GM18907 (cell line): ENCODE measurements around the gene LENG8.
"Not testable (repeated sequence)": the region's sequence is repeated elsewhere in the genome, so short reads cannot be mapped to it uniquely, and the experiment has no call there.

Source experiments
- ATAC-seq: cut with Tn5 transposase; IDR thresholded peaks from one replicate; pipeline ENCODE4 v1.9.1; 2021; ENCODE audit warnings: mild to moderate bottlenecking, moderate library complexity; ENCODE audit not compliant: unreplicated experiment

The LENG8 gene

DNA sequence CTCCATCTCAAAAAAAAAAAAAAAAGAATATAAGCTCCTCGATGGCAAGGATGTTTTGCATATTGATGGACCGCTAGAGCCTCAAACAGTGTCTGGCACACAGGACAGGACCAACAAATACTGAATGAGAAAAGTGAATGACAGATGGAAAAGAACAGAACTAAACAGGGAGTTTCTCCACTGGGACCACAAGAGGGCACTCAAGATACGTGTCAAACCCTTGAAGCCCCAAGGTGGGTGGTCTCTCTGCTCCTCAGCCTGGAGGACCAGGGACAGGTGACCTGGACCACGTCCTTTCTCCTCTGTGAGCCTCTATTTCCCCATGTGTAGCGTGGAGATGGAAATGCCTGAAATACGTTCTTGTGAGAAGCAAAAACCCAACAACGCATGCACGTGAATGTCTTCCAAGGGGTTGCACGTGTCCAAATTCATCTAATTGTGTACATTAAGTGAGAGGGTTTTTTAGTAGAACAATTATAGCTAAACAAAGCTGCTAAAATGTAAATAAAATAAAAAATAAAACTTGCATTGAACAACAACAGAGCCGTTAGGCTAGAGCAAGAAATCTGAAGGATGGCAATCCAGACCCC is 29.8 kb downstream of the LENG8 start:
- no peak for ATAC-seq

DNA sequence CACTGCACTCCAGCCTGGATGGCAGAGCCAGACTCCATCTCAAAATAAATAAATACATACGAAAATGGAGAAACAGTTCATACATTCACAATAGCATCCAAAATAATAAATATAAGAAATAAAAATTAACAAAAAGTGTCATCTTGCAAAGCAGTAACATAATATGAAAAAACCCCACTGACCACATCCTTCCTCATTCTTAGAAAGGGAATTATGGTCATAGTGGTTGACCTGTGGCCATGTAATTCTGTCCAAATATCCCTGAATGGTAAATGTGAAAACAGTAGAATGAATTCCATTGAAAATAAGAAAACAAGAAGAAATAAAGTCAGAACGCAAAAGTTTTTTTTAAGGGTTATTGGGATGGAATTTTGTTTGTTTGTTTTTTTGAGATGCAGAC is 31.1 kb downstream of the LENG8 start:
- ATAC-seq = no peak

DNA sequence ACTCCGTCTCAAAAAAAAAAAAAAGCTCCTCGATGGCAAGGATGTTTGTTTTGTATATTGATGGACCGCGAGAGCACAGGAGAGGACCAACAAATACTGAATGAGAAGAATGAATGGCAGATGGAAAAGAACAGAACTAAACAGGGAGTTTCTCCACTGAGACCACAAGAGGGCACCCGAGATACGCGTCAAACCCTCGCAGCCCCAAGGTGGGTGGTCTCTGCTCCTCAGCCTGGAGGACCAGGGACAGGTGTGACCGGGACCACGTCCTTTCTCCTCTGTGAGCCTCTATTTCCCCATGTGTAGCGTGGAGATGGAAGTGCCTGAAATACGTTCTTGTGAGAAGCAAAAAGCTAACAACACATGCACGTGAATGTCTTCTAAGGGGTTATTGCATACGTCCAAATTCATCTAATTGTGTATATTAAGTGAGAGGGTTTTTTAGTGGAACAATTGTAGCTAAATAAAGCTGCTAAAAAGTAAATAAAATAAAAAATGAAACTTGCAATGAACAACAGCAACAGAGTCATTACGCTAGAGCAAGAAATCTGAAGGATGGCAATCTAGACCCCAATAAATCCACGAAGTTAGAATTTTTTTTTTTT is 32.4 kb downstream of the LENG8 start:
- ATAC-seq = no peak

DNA sequence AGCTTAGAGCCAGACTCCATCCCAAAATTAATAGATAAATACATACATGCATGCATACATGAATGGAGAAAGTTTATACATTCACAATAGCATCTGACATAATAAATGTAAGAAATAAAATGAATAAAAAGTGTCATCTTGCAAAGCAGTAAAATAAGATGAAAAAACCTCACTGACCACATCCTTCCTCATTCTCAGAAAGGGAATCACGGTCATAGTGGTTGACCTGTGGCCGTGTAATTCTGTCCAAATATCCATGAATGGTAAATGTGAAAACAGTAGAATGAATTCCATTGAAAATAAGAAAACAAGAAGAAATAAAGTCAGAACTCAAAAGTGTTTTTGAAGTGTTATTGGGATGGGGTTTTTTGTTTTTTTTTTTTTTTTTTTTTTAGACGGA is 33.9 kb downstream of the LENG8 start:
- ATAC-seq = no peak

DNA sequence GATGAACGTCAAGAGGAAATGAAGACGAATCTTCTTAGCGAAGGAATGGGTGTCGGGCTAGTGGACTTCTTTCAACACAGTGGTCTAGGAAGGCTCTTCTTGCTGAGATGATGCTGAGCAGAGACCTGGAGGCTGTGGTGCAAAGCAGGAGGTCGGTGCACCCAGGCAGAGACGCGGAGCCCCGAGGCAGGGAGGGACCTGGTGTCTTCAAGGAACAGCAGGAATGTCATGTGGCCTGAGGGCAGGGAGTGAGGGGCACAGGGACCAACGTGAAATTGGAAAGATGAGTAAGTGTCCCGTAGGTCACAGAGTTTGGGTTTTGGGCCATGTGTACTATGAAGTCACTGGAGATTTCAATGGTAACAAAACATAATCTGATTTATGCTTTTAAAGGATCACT is 35.5 kb downstream of the LENG8 start:
- ATAC-seq = no peak

DNA sequence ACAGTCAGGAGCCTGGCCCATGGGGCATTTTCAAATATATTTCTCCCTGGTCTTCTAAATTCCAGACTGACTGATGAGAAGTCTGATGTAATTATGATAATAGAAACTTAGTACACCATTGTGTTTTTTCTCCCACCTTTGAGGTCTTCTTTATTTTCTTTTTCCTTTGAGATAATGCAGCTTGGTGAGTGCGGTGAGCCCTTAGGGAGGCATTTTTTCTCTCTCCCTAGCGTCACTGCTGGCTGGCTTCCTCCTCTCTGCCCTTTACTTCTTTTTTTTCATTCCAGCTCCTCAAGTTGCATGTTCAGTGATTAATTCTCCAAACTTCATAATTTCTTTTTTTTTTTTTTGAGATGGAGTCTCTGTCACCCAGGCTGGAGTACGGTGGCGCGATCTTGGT is 36.9 kb downstream of the LENG8 start:
- ATAC-seq = no peak

DNA sequence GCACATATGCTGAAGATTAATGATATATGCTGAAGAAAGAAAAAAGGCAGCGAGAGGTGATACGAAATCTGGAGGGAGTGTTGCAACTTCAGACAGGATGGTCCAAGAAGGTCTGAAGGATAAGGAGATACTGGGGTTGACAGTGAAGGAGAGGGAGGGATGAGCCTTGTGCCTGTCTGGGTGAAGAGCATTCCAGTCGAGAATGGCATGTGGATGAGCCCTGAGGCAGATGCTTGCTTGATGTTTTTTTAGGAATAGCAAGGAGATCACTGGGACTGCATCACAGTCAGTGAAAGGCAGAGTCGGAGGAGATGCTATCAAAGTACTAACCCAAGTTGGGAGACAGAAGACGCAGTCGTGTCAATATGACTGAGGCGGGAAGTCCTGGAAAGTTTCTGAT is 40.3 kb downstream of the LENG8 start:
- ATAC-seq = no peak

DNA sequence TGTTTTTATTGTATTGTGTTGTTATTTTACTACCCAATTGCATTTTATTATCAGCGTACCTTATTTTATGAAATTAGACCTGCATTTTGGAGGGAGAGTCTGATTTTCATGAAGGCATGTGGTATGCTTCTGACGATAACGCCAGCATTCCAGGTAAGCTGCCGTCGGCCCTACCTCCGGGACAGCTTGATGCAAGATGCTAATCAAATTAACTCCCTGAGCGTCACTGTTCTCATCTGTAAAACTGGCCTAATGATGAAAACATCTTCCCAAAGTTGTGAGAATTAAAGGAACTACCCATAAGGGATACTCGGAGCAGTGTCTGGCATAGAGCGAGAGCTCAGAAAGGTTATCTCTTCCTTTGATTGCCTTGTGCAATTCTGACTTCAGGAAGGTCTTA is 40.8 kb downstream of the LENG8 start:
- ATAC-seq = no peak

DNA sequence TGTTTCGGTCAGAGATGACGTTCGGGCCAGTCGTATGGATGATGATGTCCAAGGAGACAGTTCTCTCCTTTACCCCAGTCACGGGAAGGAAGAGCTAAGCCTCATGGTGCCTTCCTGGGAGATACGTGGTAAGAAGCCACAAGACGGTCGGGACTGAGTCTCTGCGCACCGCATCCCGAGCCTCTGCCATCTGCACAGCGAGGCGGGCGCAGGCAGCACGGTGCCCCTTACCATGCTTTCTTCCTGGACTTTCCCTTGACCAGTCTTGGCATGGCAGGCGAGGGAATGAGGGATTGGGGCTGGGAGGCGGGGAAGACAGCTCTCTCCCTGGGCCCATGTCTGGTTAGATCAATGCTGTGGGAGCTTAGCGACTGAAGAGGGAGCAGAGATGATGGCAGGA is 43.6 kb downstream of the LENG8 start:
- no peak for ATAC-seq

DNA sequence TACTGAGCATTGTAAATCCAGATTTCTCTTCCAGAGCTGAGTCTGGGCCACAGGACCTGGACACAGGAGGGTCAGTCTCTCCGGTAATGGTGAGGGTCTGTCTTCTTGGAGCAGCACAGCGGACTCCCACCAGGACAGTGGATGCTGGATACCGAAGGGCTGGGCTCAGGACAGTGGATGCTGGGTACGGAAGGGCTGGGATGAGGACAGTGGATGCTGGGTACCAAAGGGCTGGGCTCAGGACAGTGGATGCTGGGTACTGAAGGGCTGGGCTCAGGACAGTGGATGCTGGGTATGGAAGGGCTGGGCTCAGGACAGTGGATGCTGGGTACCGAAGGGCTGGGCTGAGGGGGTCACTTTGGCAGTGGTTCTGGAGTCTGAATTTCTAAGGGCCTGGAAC is 44.1 kb downstream of the LENG8 start:
- ATAC-seq = not testable (repeated sequence)

DNA sequence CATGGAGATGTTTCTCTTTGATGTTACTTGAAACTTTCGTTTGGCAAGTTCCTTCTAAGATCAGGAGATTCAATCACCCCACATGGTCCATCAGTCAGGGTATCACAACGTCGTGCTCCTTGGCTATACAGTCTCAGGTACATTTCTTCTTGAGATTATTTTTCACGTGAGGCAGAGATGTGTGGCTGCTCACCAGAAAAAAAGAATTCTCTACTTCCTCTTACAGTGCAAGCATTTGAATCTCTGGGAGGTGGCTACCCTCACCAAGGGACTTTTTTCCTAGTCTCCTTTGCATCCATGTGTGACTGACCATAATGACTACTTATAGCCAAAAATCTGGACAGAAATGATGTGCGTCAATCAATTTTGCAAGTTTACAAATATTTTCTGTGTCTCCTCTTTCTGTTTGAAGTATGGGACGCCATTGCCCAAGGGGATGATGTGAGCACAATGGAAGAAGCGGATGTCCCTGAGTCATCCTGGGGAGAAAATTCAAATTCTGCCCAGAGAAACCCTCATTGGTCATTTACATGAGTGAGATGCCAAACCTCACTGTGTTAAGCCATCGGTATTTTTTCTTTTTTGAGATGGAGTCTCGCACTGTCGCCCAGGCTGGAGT is 45.1 kb downstream of the LENG8 start:
- ATAC-seq = no peak

DNA sequence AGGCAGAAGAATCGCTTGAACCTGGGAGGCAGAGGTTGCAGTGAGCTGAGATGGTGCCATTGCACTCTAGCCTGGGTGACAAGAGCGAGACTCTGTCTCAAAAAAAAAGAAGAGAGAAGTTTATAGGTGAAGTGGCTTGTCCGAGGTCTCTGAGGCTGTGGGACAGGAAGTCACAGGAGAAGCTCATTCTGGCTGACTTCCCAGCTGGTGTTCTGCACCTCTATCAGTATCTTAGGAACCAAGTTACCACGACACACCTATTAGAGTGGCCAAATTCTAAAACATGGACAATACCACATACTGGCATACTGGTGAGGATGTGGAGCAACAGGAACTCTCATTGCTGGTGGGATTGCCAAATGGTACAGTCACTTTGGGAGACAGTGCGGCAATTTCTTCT is 46.3 kb downstream of the LENG8 start:
- ATAC-seq = not testable (repeated sequence)

DNA sequence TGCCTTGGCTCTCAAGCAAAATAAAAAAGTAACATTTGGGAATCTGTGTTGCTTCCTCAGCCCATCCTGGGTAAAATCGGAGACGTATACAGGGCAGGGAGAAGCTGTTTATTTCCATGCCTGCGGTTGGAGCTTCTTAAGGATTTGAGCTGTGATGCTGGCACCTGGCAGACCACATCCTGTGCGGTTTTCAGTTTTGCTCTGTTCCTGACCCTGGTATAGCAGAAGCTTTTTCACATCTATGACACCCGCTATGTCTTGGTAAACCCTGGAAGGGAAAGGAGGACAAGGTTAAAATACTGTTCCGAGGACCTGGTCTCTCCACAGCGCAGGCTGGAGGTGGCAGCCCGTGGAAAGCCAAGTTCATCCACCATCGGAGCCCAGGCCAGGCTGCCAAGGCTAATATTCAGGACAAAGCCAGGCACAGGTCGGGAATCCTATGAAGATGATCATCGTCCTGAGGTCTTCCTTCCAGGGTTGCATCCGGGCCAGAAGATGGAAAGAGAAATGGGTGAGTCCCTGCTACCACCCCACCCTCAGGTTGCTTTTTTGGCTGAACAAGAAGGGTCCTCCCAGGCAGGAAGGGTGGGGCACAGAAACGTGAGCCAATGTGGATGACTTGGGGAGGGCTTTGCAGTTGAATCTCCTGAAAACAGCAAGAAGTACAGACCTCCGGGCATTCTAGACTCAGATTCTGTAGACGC is 48.9 kb downstream of the LENG8 start:
- ATAC-seq = not testable (repeated sequence)

DNA sequence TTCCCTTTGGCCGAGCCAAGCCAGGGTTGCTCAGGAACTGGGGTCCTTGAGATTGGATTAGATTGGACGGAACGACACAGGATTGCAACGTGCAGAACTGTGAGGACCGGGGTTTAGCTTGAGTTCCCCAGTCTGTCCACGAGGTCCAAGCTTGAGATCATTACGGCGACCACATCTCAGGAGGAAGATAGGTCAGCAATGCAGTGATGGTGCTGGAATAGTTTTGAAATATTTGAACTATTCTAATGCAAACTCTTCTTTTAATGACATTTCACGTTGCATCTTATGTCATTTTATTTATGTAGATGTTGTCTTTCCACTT is 49.4 kb downstream of the LENG8 start:
- not testable (repeated sequence) for ATAC-seq

DNA sequence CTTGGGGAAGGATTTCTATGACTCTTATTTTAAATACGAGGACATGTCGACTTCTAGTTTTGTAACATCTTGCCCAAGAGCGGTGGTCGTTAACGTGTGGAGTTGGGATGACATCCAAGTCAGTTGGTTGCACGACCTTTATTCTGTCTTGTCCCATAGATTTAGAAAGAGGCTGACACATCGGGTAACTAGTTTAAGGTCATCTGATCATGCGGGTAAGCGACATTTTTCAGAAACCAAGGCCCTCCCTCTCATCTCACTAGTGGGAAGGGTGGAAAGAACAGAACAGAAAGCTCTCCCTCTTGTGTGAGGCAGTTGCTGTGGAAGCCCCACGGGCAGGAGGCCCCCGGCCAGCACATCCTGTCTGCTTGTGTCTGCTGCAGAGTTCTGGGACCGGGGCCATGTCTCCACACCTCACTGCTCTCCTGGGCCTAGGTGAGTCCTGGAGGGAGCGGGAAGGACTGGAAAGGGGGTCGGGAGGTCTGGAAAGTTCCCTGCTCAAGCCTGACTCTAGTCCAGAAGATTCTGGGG is 53.6 kb downstream of the LENG8 start, which contains the start of gene LAIR2:
TSS of gene LAIR2 (plus strand) at position 314 of the 531 bp plus-strand sequence. CDS start at position 402, 88 bp downstream.
- no peak for ATAC-seq

DNA sequence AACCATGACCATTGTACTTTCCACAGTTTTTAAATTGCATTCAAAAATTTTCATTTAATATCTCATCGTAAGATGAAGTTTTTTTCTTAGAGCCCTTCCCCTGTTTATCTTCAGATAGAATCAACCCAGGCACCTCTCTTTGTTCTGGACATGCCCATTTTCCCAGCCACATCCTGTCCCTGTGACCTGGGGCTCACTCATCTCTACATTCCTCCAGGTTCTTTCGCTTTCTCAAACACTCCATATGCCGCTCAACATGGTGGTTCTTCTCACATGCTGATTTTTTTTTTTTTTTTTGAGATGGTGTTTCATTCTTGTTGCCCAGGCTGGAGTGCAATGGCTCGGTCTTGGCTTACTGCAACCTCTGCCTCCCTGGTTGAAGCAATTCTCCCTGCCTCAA is 56.5 kb downstream of the LENG8 start:
- ATAC-seq = not testable (repeated sequence)

DNA sequence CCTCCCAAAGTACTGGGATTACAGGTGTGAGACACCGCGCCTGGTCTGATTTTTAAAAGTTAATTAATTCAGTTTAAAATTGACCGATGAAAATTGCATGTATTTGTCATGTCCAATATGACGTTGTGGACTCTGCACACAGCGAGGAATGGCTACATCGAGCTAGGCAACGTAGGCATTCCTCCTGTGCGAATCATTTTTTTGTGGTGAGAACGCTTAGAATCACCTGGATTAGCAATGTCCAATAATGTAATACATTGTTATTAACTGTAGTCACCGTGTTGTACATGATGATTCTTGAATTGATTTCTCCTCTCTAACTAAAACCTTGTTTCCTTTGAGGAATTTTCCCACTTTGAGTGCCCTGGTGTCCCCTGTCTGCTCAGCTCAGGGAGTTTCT is 57.1 kb downstream of the LENG8 start:
- ATAC-seq = no peak

DNA sequence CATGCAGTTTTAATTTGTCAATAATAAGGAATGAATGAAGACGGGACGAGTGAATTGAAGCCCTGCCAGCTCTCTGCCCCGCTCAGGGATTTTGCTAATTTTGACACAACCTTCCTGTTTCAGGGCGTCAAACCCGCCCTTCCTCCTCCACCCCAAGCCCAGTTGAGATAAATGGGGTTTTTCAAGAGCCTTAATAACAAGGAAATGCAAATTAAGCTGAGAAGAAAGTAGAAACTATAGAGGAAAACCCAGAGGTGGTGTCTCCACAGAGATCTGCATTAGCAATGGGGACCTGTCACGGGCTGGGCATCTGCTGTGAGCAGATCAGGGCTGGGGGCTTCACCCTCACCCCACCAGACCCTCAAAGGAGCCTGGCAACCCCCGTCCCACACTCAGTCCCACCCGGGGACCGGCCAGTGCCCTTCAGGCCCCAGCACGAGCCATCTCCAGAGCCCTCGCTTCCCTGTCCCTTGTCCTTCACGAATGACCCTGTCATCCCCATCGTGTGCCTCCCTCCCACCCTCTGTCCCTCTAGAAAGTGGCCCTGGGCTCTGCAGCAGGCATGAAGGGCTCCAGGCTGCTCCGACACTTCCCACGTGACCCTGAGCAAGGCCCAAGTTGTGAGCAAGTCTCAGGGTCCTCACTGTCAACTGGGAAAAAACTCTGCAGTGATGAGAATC is 58.2 kb downstream of the LENG8 start:
- ATAC-seq = not testable (repeated sequence)

DNA sequence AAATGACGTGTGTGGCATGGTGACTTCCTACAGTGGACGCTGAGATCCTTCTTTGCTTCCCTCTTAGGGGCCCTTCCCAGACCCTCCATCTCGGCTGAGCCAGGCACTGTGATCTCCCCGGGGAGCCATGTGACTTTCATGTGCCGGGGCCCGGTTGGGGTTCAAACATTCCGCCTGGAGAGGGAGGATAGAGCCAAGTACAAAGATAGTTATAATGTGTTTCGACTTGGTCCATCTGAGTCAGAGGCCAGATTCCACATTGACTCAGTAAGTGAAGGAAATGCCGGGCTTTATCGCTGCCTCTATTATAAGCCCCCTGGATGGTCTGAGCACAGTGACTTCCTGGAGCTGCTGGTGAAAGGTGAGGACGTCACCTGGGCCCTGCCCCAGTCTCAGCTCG is 58.8 kb downstream of the LENG8 start:
- ATAC-seq = no peak

DNA sequence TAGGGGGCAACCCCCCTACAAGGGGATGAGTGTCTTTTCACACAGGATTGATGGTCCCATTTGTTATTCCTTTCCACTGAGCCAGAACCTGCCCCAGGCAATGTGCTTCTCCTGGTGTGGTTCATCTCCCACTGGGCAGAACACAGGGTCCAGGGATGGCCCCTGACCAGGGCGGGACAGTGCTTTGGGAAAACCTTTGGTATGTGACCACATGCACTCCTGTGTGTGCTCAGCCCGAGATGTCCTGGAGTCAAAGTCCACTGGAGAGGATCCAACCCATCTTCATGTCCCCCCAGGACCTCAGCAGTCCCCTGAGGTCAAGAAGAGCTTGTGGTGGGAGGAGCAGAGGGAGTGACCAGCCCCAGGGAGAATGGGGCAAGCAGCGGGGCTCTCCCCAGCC is 59.5 kb downstream of the LENG8 start:
- not testable (repeated sequence) for ATAC-seq
